Myocyte (in vitro differentiated cells): ENCODE data around the gene STRN4. TPM values are rescaled to one million over a fixed set of nuclear protein-coding genes. Genes with fewer than 3 reads are reported as not detected.

Experiments
- DNase-seq: peaks from one replicate; pipeline ENCODE4 v3.0.0-alpha.2; 2012; ENCODE audit warnings: low read depth
- total RNA-seq: library from RNA; depleted of rRNA; stranded (reverse); fragments of >200 nt; gene quantifications from 2 replicates; pipeline ENCODE4 v1.2.3, GENCODE V29; 2014

The STRN4 gene
- total RNA-seq, 1 donor from 2014 or later = 75.0 TPM

- DNase-seq = no peak
Observed at GRCh38 chr19:46745030-46745429, 1.2 kb downstream of the STRN4 start.

GRCh38 chr19:46744005-46744691 lies 2.1 kb downstream of the STRN4 start:
- DNase-seq = no peak

GRCh38 chr19:46742926-46743480 lies 3.2 kb downstream of the STRN4 start:
- no peak for DNase-seq

- no peak for DNase-seq
Observed at GRCh38 chr19:46741447-46741846, 4.8 kb downstream of the STRN4 start.

DNA sequence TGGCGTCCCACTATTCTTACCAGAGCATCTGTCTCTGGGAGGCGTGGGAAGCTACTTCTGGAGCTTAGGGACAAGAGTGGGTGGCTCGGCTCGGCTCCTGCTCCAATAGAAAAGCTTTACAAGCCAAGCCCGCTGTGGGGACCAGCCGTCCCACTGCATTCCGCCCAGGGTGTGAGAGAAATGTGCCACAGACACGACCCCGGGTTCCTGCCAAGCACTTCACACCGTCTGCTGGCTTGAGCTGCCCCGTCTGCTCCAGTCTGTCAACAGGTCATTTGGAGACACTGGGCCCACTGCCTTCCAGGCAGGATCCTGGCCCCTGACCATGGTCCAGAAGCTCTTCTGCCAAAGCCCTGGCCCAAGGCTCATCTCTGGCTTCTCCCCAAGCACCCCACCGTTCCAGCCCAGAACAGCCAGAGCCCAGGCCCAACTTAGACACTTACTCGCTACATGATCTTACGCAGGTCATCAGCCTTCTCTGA lies 6.9 kb downstream of the STRN4 start:
- DNase-seq = peak; percentile 81

GRCh38 chr19:46737761-46738171 lies 8.5 kb downstream of the STRN4 start:
- no peak for DNase-seq

DNA sequence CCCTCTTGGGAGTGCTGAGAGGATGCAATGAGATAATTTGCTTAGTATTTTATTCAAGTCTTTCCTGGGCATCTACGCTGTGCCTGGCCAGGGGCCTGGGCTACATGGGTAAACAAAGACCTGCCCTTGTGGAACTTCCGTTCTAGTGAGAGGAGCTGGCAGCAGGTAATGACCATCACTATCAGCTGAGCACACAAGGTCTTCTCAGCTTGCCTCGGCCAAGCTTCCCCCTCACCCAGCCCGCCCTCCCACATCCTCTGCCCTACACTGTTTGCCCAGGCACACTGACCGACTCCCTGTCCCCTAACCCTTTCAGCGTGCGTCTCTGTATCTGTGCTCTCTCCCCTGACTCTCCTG lies 9.0 kb downstream of the STRN4 start:
- DNase-seq = no peak

- DNase-seq = no peak
Observed at GRCh38 chr19:46736531-46737297, 9.5 kb downstream of the STRN4 start.

- DNase-seq = no peak
Observed at GRCh38 chr19:46733690-46734292, 12.5 kb downstream of the STRN4 start.

GRCh38 chr19:46732966-46733689 lies 13.1 kb downstream of the STRN4 start:
- DNase-seq = no peak

- DNase-seq = no peak
Observed at GRCh38 chr19:46732172-46732938, 13.9 kb downstream of the STRN4 start.

- DNase-seq = no peak
Observed at GRCh38 chr19:46731584-46731983, 14.7 kb downstream of the STRN4 start.

DNA sequence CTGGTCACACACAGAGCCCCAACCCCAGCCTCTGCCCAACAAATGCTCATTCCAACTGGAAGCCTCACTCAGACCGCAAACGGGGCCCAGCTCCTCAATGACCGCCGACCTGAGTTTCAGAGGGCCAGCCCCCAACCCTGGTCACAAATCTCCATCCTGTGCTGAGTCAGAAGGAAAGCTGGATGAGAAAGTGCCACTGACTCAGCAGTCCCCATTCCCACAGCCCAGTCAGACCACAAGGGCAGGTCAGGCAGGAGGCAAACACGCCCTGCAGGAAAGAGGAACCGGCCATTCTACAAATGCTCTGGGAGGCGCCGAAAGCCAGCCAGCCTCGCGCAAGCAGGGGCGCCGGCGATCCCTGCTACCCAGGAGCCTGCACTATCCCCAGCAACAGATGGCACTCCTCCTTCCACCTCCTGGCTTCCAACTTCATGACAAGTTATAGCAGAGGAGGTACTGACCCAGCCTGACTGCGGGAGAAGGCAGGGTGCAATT lies 15.2 kb downstream of the STRN4 start:
- DNase-seq = peak; percentile 84

DNA sequence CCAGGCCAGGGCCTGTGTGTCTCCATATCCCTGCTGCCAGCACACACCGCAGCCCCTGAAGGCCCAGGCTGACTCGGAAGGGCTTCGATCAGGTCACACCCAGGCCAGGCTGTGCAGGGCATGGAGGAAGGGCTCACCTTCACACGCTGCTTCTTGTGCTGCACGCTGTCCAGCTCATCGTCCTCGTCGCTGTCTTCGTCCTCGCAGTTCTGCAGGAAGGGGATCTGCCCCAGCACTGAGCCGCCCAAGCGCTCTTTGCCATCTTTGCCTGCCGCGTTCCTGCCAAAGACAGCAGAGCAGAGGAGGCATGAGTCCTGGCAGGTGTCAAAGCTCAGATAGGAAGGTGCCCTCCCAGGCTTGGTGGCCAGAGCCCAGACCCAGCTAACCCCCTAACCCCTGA lies 15.7 kb downstream of the STRN4 start:
- no peak for DNase-seq

DNA sequence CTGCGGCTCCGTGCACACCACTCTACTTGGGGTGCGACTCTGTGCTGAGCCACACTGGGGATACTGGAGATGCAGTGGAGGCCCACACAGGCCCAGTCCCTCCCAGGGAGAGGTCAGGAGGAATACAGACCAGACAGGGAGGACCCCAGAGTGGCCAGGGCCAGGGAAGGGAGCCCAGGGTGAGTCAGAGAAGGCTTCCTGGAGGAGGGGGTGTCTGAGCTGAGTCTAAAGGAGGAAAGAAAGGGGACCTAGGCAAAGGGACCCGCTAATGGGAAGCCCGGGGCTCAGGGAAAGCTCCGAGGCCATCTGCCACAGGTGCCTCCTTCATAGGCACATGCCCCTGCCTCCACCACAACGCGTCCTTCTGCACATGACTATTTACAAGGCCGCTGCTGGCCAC lies 16.1 kb downstream of the STRN4 start:
- DNase-seq = no peak

DNA sequence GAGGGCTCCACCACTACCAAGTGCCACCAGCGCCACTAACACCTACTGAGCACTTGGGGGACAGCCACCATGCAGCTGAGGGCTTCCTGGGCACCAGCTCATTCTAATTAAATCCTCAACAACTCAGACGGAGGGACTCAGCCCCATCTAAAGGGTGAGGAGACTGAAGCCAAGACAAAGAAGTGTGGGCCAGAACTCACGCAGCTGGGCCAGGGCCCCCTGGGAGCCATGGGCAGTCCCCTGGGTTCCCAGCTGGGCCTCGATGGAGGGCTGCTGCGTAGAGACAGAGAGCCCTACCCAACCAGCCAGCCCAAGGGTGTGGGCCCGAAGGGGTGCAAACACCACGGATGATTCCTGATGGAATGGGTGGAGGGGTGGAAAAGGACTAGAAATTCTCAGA lies 16.6 kb downstream of the STRN4 start:
- DNase-seq = no peak

GRCh38 chr19:46728693-46729339 lies 17.4 kb downstream of the STRN4 start:
- peak; percentile 51 for DNase-seq

DNA sequence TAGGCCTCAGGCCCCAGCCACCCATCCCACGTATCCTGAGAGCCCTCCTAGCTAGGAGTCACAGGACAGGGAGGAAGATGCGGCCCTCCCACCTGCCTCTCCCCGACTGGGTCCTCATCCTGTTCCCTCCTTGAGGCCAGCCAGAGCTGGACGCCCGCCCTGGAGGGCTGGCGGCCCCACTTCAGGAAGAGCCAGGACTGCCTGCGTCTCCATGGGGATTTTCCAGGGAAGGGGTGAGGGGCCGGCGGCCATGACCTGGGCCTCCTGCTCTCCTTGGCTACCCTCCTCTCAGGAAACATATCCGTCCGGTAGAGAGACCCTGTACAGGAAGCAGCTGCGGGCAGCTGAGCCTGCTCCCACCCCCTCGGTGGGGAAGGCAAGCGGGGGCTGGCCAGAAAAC lies 18.0 kb downstream of the STRN4 start:
- DNase-seq = no peak

DNA sequence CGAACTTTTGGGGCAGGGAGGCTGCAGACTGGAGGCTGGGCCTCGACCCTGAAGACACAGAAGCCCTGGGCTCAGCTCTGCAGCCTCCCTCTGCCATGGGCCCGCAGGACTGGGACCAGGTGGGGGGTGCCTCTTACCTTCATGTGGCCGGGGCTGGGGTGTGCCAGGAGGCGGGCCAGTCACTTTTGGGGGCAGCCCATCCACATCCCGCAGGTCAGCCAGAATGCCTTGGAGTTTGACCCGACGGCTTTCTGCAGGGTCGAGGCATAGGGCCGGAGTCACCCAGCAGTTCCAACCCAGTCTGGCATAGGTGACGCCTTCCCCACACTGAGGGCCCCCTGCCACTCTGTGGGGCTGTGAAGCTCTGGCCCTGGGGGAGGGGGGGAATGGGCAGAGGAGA lies 18.5 kb downstream of the STRN4 start:
- DNase-seq = no peak

- DNase-seq = peak; percentile 27
Observed at GRCh38 chr19:46726971-46727501, 19.2 kb downstream of the STRN4 start.
